ENCODE data around the gene FOXM1. TPM values are rescaled to one million over a fixed set of nuclear protein-coding genes. Genes with fewer than 3 reads are reported as not detected.

FOXM1 gene
- total and polyA plus RNA-seq, 9 donors = 6.5 to 29.4 (median 22.6) TPM

DNA sequence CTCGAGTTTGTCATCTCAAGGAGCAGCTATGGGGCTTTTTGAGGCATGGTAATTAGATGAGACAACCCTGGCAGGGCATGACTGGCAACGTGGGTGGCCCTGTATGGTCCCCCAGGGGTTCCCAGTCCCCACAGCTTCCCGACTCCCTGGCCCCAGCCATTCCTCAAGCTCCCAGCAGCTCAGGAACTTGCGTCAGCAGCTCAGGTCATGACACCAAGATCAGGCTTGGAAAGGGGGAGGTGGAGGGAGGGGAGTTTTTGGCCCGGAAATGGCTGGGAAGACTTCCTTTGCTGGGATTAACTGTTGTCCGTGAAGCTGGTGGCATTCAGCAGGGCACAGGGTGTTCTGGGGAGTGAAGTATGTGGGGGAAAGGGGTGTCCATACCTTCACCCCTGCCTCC is 31.7 kb downstream of the FOXM1 start:
- H3K9me3 ChIP-seq (replicated peaks; ENCODE audit: control insufficient read depth, low read depth, low read length) = no peaks in the 10 kb centered on the region
- WGBS (ENCODE audit: insufficient coverage) = 33% methylated on average over 1 of the region's 6 CpGs
- DNase-seq = peak; percentile 65
- H3K27me3 ChIP-seq (ENCODE audit: control insufficient read depth, insufficient read depth, low read length) = no peaks in the 10 kb centered on the region
- H3K36me3 ChIP-seq (ENCODE audit: control insufficient read depth, insufficient read depth, low read length) = peaks cover 4% of the 10 kb centered on the region
- H3K4me1 ChIP-seq (ENCODE audit: control insufficient read depth, insufficient read depth, low read length) = peaks cover 11% of the 10 kb centered on the region
- H3K27ac ChIP-seq (ENCODE audit: low read length) = no peak overlapping the region
- H3K4me3 ChIP-seq (ENCODE audit: low read length) = no peak overlapping the region

DNA sequence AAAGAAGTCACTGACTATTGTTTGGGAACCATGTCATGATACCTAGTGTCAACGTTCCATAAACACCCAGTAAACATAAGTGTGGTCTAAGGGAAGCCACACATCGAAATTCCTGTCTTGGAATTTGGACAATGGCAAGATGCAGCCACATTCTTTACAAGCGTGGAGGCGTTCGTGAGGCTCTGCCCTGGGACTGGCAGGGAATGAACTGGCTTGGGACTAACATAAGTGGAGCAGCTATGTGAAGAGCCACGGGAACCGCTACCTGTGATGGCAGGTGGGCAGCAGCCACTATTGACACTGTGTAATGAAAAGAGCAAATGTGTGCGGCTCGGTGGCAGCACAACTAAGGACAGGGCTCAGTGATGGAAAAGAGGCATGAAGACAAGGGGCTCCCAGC is 32.2 kb downstream of the FOXM1 start:
- WGBS (ENCODE audit: insufficient coverage) = 84% methylated on average over 8 of the region's 9 CpGs

DNA sequence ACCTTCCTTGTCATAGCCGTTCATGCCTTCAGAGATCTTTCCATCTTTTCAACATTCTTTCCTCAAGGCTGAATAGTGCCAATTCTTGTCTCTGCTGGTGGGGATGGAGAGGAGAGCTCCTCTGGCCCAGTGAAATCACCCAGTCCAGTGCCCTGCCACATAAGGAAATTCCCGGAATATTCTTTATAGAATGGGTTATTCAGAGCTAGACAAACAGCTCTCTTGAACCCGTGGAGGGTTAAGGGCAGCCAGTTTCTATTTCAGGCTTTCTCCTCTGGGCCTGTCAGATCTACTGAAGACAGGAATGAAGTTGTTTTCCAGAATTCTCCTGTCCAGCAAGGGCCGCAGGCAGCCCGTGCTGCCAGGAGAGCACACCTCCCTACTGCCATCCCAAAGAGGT is 34.0 kb downstream of the FOXM1 start:
- no peaks in the 10 kb centered on the region for H3K9me3 ChIP-seq (replicated peaks; ENCODE audit: control insufficient read depth, low read depth, low read length)
- peaks cover 15% of the 10 kb centered on the region for H3K36me3 ChIP-seq (ENCODE audit: control insufficient read depth, insufficient read depth, low read length)
- no peak overlapping the region for H3K4me3 ChIP-seq (ENCODE audit: low read length)
- WGBS (ENCODE audit: insufficient coverage) = 33% methylated on average over 1 of the region's 5 CpGs
- H3K27ac ChIP-seq (ENCODE audit: low read length) = no peak overlapping the region
- DNase-seq = no peak
- peaks cover 11% of the 10 kb centered on the region for H3K4me1 ChIP-seq (ENCODE audit: control insufficient read depth, insufficient read depth, low read length)
- no peaks in the 10 kb centered on the region for H3K27me3 ChIP-seq (ENCODE audit: control insufficient read depth, insufficient read depth, low read length)

More for the DNA sequence above, 32.2 kb downstream of the FOXM1 start:
- Histone ChIP-seq H3K27ac (ENCODE audit: low read length) (no peak overlapping the region), H3K4me3 (ENCODE audit: low read length) (no peak overlapping the region), H3K36me3 (ENCODE audit: control insufficient read depth, insufficient read depth, low read length) (peaks cover 5% of the 10 kb centered on the region), H3K4me1 (ENCODE audit: control insufficient read depth, insufficient read depth, low read length) (peaks cover 11% of the 10 kb centered on the region), H3K27me3 (ENCODE audit: control insufficient read depth, insufficient read depth, low read length) (no peaks in the 10 kb centered on the region), H3K9me3 (replicated peaks; ENCODE audit: control insufficient read depth, low read depth, low read length) (no peaks in the 10 kb centered on the region)
- DNase-seq = no peak

DNA sequence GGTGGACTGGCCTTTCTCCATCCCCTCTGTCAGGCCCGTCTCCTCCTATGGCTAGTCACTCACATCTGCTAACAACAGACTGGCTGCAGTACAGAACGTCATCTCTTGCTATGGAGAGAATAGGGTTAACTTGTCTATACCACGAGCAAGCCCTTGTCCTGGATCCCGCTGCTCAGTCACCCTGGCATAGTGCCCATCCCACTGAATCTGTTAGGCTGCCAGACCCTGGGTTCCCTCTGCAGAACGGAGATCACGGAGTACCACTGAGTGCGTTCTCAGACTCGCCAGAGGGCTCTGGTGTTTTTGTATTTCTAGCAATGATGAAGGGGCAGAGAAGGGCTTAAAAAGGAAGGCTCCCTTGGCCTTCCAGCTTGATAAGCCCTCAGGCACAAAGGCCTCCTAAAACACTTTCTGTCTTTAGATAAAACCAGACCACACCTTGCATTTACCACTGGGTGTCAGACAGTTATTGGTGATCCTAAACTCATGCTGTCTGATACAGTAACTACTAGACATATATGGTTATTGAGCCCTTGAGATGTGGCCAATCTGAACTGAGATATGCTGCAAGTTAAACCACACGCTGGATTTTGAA is 35.8 kb downstream of the FOXM1 start:
- no peak for DNase-seq
- Histone ChIP-seq H3K36me3 (ENCODE audit: control insufficient read depth, insufficient read depth, low read length) (peaks cover 15% of the 10 kb centered on the region), H3K4me1 (ENCODE audit: control insufficient read depth, insufficient read depth, low read length) (peaks cover 9% of the 10 kb centered on the region), H3K4me3 (ENCODE audit: low read length) (no peak overlapping the region), H3K9me3 (replicated peaks; ENCODE audit: control insufficient read depth, low read depth, low read length) (no peaks in the 10 kb centered on the region), H3K27me3 (ENCODE audit: control insufficient read depth, insufficient read depth, low read length) (no peaks in the 10 kb centered on the region), H3K27ac (ENCODE audit: low read length) (no peak overlapping the region)
- WGBS (ENCODE audit: insufficient coverage) = 35% methylated on average over 3 of the region's 9 CpGs

DNA sequence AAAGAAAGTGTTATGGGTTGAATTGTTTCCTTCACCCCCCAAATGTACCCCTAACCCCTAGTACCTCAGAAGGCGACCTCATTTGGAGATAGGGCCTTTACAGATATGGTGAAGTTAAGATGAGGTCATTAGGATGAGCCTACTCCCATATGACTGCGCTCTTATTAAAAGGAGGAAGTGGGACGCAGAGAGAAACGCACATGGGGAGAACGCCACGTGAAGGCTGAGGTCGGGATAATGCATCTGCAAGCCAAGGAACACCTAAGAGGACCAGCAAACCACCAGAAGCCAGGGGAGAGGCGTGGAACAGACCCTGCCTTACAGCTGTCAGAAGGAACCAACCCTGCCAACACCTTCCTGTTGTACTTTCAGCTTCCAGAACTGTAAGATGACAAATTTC is 40.4 kb downstream of the FOXM1 start:
- no peaks in the 10 kb centered on the region for H3K27me3 ChIP-seq (ENCODE audit: control insufficient read depth, insufficient read depth, low read length)
- WGBS (ENCODE audit: insufficient coverage) = 93% methylated on average over 3 of the region's 8 CpGs
- H3K9me3 ChIP-seq (replicated peaks; ENCODE audit: control insufficient read depth, low read depth, low read length) = no peaks in the 10 kb centered on the region
- H3K36me3 ChIP-seq (ENCODE audit: control insufficient read depth, insufficient read depth, low read length) = peaks cover 21% of the 10 kb centered on the region
- peaks cover 28% of the 10 kb centered on the region for H3K4me1 ChIP-seq (ENCODE audit: control insufficient read depth, insufficient read depth, low read length)
- no peak for DNase-seq
- no peak overlapping the region for H3K27ac ChIP-seq (ENCODE audit: low read length)
- no peak overlapping the region for H3K4me3 ChIP-seq (ENCODE audit: low read length)

DNA sequence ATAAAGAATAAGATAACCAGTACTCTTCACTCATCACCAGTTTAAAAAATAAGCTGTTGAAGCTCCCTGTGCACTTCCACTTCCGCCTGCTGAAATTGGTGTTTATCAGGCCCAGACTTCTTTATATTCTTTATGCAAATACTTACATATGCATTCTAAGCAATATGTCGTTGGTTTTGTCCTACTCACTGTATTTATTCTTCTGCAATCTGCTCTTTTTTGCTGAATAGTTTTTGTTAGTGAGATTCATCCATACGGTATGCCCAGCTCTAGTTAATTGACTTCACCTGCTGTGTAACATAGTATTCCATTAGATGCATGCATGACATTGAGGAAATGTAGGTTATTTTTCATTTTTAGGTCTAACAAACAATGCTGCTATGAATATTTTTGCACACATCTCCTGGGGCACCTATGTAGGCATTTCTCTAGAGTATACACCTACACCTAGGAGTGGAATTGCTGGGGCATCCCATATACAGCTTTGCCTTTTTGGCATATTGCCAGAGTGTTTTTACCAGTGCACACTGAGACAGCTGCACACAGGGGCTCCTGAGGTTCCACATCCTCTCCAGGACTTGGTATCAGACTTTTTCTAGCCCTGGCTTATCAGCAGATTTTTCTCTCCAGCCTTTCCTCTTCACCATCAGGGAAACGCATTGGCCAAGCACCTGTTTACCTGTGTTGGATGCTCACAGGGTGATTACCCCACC is 41.1 kb downstream of the FOXM1 start:
- no peaks in the 10 kb centered on the region for H3K9me3 ChIP-seq (replicated peaks; ENCODE audit: control insufficient read depth, low read depth, low read length)
- H3K4me1 ChIP-seq (ENCODE audit: control insufficient read depth, insufficient read depth, low read length) = peaks cover 28% of the 10 kb centered on the region
- no peak for DNase-seq
- H3K27me3 ChIP-seq (ENCODE audit: control insufficient read depth, insufficient read depth, low read length) = no peaks in the 10 kb centered on the region
- H3K36me3 ChIP-seq (ENCODE audit: control insufficient read depth, insufficient read depth, low read length) = peaks cover 24% of the 10 kb centered on the region
- H3K4me3 ChIP-seq (ENCODE audit: low read length) = no peak overlapping the region
- H3K27ac ChIP-seq (ENCODE audit: low read length) = no peak overlapping the region
- 100% methylated on average over 1 of the region's 4 CpGs for WGBS (ENCODE audit: insufficient coverage)

DNA sequence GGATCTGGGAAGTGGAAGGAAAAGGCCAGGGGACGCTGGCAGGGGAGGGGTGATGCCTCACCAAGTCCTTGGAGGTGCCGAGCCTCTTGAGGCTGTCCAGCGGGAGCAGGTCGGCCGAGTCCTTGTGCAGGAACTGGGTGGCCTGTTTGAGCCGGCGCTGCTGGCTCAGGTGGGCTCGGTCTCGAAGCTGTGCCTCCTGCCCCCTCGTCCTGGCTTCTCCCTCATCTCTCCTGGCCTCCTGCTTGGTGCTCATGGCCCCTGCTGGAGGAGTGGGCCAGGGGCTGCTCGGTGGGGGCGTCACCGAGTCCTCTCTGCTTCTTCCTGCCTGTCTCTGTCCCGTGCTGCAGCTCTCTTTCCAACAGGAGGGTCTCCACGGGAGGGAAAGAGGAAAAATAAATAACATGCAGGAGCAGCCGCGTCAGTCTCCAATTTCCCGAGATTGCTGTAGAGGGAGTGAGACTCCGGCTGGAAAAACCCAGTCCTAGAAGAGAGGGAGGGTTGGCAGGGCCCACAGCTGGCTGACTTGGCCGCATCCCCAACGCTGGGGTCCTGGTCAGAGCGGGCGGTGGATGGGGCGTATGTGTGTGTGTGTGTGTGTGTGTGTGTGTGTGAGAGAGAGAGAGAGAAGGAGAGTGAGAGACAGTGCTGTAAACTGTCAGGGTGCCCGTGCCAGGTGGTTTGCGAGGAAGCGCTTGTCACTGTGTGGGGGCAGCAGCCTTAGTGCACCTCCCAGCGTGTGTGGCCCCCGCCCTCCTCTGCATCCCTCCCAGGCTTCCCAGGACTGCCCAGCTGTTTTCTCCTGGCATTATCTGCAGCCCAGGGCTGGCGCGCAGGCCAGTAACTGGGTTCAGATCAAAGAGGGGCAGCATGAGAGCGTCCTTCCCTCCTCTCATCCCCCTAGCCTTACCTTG is 42.1 kb downstream of the FOXM1 start, which contains the start of gene NRIP2:
Gene NRIP2, minus strand, starts transcription at position 455 of the 911 bp plus-strand sequence. Its CDS starts 52 bp downstream, at position 403.
- DNase-seq = peak; percentile 90
- Histone ChIP-seq H3K9me3 (replicated peaks; ENCODE audit: control insufficient read depth, low read depth, low read length) (no peaks in the 10 kb centered on the region), H3K4me1 (ENCODE audit: control insufficient read depth, insufficient read depth, low read length) (peaks cover 28% of the 10 kb centered on the region), H3K27ac (ENCODE audit: low read length) (peak within 1 kb of the TSS; percentile 72), H3K36me3 (ENCODE audit: control insufficient read depth, insufficient read depth, low read length) (peaks cover 29% of the 10 kb centered on the region), H3K27me3 (ENCODE audit: control insufficient read depth, insufficient read depth, low read length) (no peaks in the 10 kb centered on the region), H3K4me3 (ENCODE audit: low read length) (peak within 1 kb of the TSS; percentile 27)
- 3% methylated on average over 28 of the region's 32 CpGs for WGBS (ENCODE audit: insufficient coverage)

DNA sequence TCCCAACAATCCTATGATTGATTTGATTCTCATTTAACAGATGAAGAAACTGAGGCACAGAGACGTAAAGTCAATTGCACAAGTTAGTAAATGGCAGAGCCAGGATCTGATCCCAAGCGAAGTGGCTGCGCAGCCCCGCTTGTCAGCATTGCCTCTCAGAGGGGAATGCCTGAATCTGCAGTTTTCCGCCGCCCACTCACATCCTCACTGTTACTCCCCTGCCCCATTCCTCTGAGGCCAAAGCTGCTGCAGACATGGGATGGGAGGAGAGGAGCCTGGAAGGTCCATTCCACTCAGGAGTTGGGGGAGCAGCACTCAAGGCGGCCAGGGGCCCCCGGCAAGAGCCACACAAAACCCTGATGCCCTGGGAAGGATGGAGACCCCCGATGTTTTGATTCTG is 43.2 kb downstream of the FOXM1 start:
- Histone ChIP-seq H3K4me1 (ENCODE audit: control insufficient read depth, insufficient read depth, low read length) (peaks cover 28% of the 10 kb centered on the region), H3K27me3 (ENCODE audit: control insufficient read depth, insufficient read depth, low read length) (no peaks in the 10 kb centered on the region), H3K9me3 (replicated peaks; ENCODE audit: control insufficient read depth, low read depth, low read length) (no peaks in the 10 kb centered on the region), H3K27ac (ENCODE audit: low read length) (no peak overlapping the region), H3K4me3 (ENCODE audit: low read length) (no peak overlapping the region), H3K36me3 (ENCODE audit: control insufficient read depth, insufficient read depth, low read length) (peaks cover 26% of the 10 kb centered on the region)
- WGBS (ENCODE audit: insufficient coverage) = 61% methylated on average over 4 of the region's 9 CpGs
- DNase-seq = peak; percentile 56

DNA sequence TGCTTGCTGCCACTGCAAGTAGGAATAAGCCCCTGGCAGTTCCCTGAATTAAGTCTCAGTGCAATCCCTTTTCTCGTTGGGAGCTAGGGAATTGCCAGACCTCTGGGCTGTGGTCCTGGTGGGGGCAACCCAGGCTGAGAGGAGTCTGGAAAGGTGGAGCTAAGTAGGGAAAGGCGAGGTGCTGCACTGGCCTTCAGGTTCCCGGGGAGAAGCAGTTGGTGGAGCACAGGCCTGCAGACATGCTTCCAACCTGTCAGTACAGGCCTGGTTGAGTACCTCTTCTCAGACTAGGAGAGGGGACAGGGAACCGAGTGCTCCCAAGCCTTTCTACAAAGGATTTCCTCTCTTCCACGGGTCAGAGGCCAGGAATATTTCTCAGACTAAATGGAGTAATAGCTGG is 43.6 kb downstream of the FOXM1 start:
- no peak overlapping the region for H3K27ac ChIP-seq (ENCODE audit: low read length)
- WGBS (ENCODE audit: insufficient coverage) = 46% methylated on average over 3 of the region's 5 CpGs
- H3K27me3 ChIP-seq (ENCODE audit: control insufficient read depth, insufficient read depth, low read length) = no peaks in the 10 kb centered on the region
- H3K9me3 ChIP-seq (replicated peaks; ENCODE audit: control insufficient read depth, low read depth, low read length) = no peaks in the 10 kb centered on the region
- peaks cover 25% of the 10 kb centered on the region for H3K36me3 ChIP-seq (ENCODE audit: control insufficient read depth, insufficient read depth, low read length)
- DNase-seq = no peak
- peaks cover 28% of the 10 kb centered on the region for H3K4me1 ChIP-seq (ENCODE audit: control insufficient read depth, insufficient read depth, low read length)
- H3K4me3 ChIP-seq (ENCODE audit: low read length) = no peak overlapping the region

DNA sequence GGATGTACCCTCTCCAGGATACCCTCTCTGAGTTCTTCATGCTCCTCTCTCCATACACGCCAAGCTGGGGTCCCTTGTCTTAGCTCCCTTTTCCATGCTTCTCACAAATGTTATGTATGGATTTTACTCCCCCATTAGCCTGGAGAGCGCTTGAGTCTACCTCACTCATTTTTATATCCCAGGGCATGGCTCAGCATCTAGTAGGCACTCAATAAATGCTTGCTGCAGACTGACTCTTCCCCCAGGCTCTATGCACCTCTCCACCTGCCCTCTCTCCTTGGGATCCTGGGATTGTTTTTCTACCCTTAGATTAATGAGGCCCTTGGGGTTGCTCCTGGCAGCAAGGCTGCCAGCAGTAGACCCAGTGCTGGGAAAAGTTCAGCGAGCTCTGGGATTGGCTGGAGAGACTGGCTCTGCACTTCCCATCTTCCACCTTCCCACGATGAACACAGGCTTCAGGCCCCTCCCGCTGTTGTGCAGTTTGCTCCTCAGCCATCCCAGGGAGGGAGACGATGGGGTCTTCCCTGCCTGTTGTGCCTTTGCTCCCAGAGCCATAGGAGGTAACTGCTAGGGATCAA is 44.3 kb downstream of the FOXM1 start:
- Histone ChIP-seq H3K4me3 (ENCODE audit: low read length) (no peak overlapping the region), H3K27me3 (ENCODE audit: control insufficient read depth, insufficient read depth, low read length) (no peaks in the 10 kb centered on the region), H3K36me3 (ENCODE audit: control insufficient read depth, insufficient read depth, low read length) (peaks cover 30% of the 10 kb centered on the region), H3K4me1 (ENCODE audit: control insufficient read depth, insufficient read depth, low read length) (peaks cover 28% of the 10 kb centered on the region), H3K27ac (ENCODE audit: low read length) (no peak overlapping the region), H3K9me3 (replicated peaks; ENCODE audit: control insufficient read depth, low read depth, low read length) (no peaks in the 10 kb centered on the region)
- 94% methylated on average over 2 of the region's 6 CpGs for WGBS (ENCODE audit: insufficient coverage)
- no peak for DNase-seq
